HEK293T (cell line): ENCODE measurements around the gene AGK.

Experiments
- CTCF ChIA-PET: fragments of 350-600 bp; formaldehyde crosslinking; extraction: SDS; loops from one replicate; lab custom pipeline; 2021; ENCODE audit warnings: antibody characterized with exemption, inconsistent platforms; lab: Yijun Ruan, JAX
- POLR2A ChIA-PET: fragments of 350-600 bp; formaldehyde crosslinking; extraction: SDS; loops from one replicate; lab custom pipeline; 2020; ENCODE audit warnings: antibody characterized with exemption, inconsistent platforms; lab: Yijun Ruan, JAX
- DNase-seq: peaks from one replicate; pipeline ENCODE4 v3.0.0; 2012; ENCODE audit warnings: mixed read lengths; ENCODE audit errors: extremely low spot score
- ARNT ChIP-seq: fragments of 450-650 bp; IDR thresholded peaks from 2 replicates; pipeline ENCODE4 v1.6.1; 2017; ENCODE audit warnings: mild to moderate bottlenecking
- BHLHE40 ChIP-seq: fragments of 450-650 bp; IDR thresholded peaks from 2 replicates; pipeline ENCODE4 v1.6.1; 2016; ENCODE audit warnings: mild to moderate bottlenecking, moderate library complexity, borderline replicate concordance
- CTBP1 ChIP-seq: fragments of 450-650 bp; IDR thresholded peaks from 2 replicates; pipeline ENCODE4 v1.6.1; 2016; ENCODE audit warnings: borderline replicate concordance
- ELF4 ChIP-seq: fragments of 450-650 bp; IDR thresholded peaks from 2 replicates; pipeline ENCODE4 v1.6.1; 2017; ENCODE audit warnings: antibody characterized with exemption
- FOXA1 ChIP-seq: fragments of 450-650 bp; IDR thresholded peaks from 2 replicates; pipeline ENCODE4 v1.6.1; 2016; ENCODE audit warnings: mild to moderate bottlenecking
- FOXK2 ChIP-seq: fragments of 450-650 bp; IDR thresholded peaks from 2 replicates; pipeline ENCODE4 v1.6.1; 2016; ENCODE audit warnings: mild to moderate bottlenecking
- FOXM1 ChIP-seq: fragments of 450-650 bp; IDR thresholded peaks from 2 replicates; pipeline ENCODE4 v1.6.1; 2017; ENCODE audit warnings: mild to moderate bottlenecking, borderline replicate concordance
- HDGF ChIP-seq: fragments of 450-650 bp; IDR thresholded peaks from 2 replicates; pipeline ENCODE4 v1.6.1; 2017; ENCODE audit warnings: antibody characterized with exemption, borderline replicate concordance
- L3MBTL2 ChIP-seq: fragments of 450-650 bp; conservative IDR thresholded peaks from 2 replicates; pipeline ENCODE4 v1.6.1; 2016; ENCODE audit warnings: mild to moderate bottlenecking
- LEF1 ChIP-seq: fragments of 450-650 bp; IDR thresholded peaks from 2 replicates; pipeline ENCODE4 v1.6.1; 2017; ENCODE audit warnings: mild to moderate bottlenecking, borderline replicate concordance
- NFRKB ChIP-seq: fragments of 450-650 bp; IDR thresholded peaks from 2 replicates; pipeline ENCODE4 v1.6.1; 2016; ENCODE audit warnings: mild to moderate bottlenecking, moderate library complexity
- SP1 ChIP-seq: fragments of 450-650 bp; IDR thresholded peaks from 2 replicates; pipeline ENCODE4 v1.6.1; 2017
- SUZ12 ChIP-seq: fragments of 450-650 bp; IDR thresholded peaks from 2 replicates; pipeline ENCODE4 v1.6.1; 2016; ENCODE audit warnings: mild to moderate bottlenecking
- TARDBP ChIP-seq: fragments of 450-650 bp; IDR thresholded peaks from 2 replicates; pipeline ENCODE4 v1.6.1; 2016
- ZNF384 ChIP-seq: fragments of 450-650 bp; IDR thresholded peaks from 2 replicates; pipeline ENCODE4 v1.6.1; 2016
- TF ChIP-seq, protein P1 (sequence below): fragments of 450-650 bp; IDR thresholded peaks from 2 replicates; pipeline ENCODE4 v1.6.1; 2016

Gene AGK

DNA sequence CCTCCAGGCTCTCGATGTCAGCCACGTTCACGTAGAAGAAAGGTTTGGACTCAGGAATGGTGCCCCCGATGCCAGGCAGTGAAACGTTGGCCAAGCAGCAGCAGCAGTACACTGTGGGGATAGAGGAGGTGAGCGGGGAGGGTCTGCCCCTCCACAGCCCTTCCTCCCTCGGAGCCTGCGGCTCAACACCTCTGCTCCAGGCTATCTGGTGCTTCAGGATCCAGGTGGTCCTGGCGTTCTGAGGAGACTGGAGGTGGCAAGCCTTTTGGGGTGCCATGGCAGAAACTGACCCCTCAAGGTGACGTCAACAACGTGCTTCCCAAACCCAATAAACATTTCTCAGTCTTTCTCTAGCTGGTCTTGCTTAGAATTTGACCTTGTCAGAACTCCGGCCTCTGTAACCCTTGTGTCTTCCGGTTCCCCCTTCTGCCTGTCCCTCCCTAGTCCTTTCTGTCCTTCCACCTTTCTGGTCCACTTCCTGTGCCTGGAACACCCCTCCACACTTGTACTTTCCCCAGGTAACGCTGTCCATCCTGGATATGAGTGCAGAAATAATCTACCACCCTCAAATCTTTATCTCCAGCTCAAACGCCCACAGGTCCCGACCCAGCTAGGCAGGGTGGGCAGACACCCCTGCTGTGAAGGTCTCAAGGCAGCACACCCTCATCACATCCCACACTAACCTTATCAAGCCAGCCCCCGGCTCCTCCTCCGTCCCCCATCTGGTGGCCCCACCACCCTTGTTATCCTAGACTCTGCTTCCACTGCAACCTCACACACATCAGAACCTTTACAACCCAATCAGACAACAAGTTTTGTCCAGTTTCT is 114.2 kb downstream of the AGK start:
- no peak for DNase-seq
- CTCF ChIA-PET: no interaction called here
- POLR2A ChIA-PET: no interaction called here
- TF ChIP-seq NFRKB: no peak

DNA sequence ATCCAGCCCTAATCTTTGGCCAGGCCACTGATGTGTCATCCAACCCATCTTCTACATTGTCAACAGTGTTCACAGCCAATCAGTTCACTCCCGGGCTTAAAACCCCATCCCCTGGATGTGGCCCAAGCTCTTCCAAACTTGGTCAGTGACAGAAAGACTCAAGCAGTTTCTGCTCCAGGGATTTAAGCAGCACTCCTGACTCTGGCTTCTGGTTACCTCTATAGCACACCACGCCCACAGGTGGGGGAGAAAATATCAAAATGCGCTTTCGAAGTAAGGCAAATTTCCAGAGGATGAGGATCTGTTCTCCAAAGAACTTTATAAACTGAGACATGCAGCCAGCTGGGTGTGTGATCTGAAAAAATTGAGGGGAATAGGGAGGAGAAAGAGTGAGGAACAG is 114.9 kb downstream of the AGK start:
- POLR2A ChIA-PET: no interaction called here
- no peak for DNase-seq
- no peak for TF ChIP-seq HDGF
- TF ChIP-seq SP1: no peak
- no peak for TF ChIP-seq FOXA1
- TF ChIP-seq, protein P1, sequence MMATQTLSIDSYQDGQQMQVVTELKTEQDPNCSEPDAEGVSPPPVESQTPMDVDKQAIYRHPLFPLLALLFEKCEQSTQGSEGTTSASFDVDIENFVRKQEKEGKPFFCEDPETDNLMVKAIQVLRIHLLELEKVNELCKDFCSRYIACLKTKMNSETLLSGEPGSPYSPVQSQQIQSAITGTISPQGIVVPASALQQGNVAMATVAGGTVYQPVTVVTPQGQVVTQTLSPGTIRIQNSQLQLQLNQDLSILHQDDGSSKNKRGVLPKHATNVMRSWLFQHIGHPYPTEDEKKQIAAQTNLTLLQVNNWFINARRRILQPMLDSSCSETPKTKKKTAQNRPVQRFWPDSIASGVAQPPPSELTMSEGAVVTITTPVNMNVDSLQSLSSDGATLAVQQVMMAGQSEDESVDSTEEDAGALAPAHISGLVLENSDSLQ: no peak
- TF ChIP-seq SUZ12: no peak
- no peak for TF ChIP-seq FOXK2
- TF ChIP-seq ARNT: no peak
- TF ChIP-seq LEF1: no peak
- TF ChIP-seq FOXM1: no peak
- TF ChIP-seq L3MBTL2: no peak
- TF ChIP-seq BHLHE40: no peak
- TF ChIP-seq NFRKB: no peak
- no peak for TF ChIP-seq ZNF384
- no peak for TF ChIP-seq CTBP1
- TF ChIP-seq ELF4: no peak
- TF ChIP-seq TARDBP: no peak
- CTCF ChIA-PET: interaction anchor here (3.6 kb wide), 1 partner anchor 11 kb away, joined by 12 read pairs; no protein-coding TSS in a partner anchor

DNA sequence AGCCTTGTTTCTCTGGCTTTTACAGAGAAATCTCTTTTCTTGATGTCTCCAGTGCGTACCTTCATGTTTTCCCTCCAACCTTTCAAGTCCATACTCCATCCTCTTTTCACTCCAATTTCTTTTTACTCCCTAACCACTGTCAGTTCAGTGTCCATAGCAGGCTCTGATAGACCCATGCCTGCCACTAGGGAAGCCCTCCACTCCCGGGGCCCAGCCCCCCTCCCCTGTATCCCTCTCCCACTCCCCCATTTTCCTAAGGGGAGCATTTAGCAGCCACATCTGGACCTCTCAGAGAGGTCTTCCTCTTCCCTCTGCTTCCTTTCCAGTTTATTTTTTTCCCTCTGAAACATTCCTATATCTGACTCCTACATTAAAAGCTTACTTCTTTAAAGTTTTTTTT is 117.6 kb downstream of the AGK start:
- CTCF ChIA-PET: interaction anchor here (3.6 kb wide), 1 partner anchor 14 kb away, joined by 12 read pairs; no protein-coding TSS in a partner anchor
- no peak for TF ChIP-seq ARNT
- TF ChIP-seq HDGF: no peak
- TF ChIP-seq FOXA1: no peak
- no peak for TF ChIP-seq NFRKB
- no peak for TF ChIP-seq TARDBP
- TF ChIP-seq LEF1: no peak
- no peak for TF ChIP-seq CTBP1
- TF ChIP-seq, protein P1: no peak
- TF ChIP-seq L3MBTL2: no peak
- no peak for TF ChIP-seq SUZ12
- TF ChIP-seq BHLHE40: no peak
- TF ChIP-seq ELF4: no peak
- TF ChIP-seq SP1: no peak
- TF ChIP-seq FOXK2: no peak
- no peak for TF ChIP-seq FOXM1
- no peak for DNase-seq
- POLR2A ChIA-PET: interaction anchor here (1.2 kb wide), 1 partner anchor 69 kb away, joined by 3 read pairs; the partner anchor contains the start of gene SSBP1

DNA sequence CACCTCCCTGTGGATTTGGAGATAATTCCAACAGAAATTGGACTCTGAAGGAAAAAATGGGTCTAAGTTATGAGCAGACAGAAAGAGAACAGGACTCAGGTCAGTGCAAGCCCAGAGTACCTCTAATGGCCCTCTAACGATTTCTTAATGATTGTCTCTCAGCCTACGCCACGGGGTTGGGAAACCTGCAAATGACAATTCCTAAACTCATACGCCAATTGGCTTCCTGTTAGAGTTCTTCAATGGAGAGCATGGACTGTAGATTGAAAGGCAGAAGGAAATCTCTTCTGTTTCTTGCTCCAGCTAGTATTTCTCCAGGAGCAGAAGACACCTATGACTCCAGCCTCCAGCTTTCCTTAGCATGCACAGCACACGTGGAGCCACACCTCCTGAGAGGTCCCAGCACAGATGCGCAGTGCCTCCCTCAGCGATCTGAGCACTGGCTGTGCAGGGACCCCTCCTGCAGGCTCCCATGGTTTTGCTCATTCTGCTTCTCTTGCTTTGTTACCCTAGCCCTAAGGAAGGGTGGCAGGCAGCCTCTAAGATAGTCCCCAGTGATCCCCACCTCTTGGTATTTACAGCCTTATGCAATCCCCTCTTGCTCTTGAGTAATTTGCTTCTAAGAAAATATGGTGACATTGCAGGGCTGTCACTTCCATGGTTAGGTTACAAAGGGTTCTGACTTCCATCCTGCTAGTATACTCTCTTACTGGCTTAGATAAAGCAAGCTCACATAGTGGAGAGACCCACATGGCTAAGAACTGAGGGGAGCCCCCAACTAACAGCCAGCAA is 120.7 kb downstream of the AGK start:
- no peak for TF ChIP-seq ELF4
- TF ChIP-seq FOXA1: no peak
- no peak for TF ChIP-seq NFRKB
- TF ChIP-seq L3MBTL2: no peak
- no peak for TF ChIP-seq SP1
- TF ChIP-seq, protein P1: no peak
- TF ChIP-seq HDGF: no peak
- no peak for TF ChIP-seq FOXK2
- no peak for TF ChIP-seq CTBP1
- no peak for TF ChIP-seq SUZ12
- ChIA-PET CTCF (interaction anchor here (0.6 kb wide), 1 partner anchor 15 kb away, joined by 8 read pairs; no protein-coding TSS in a partner anchor), POLR2A (no interaction called here)
- DNase-seq: no peak

DNA sequence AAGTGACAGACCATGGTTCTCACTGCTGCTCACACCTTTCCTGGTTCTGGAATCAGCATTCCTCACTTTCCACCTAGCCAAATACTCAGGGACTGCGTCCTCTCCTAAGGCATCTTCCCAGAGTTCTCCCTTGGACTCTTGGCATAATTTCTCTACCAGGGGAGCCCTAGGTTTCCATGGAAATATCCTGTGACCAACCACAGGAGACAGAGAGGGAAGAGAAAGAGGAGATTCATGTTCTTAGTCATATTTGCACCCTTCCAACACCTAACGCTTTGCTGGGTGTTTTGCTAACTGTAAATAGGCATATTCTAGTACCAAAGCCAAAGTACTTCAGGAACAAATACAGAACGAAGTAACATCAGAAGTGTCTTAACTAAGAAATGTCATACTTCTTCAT is 122.1 kb downstream of the AGK start:
- ChIA-PET POLR2A (interaction anchor here (1.0 kb wide), 1 partner anchor 65 kb away, joined by 3 read pairs; the partner anchor contains the start of gene SSBP1), CTCF (interaction anchor here (2.0 kb wide), 1 partner anchor 24 kb away, joined by 12 read pairs; no protein-coding TSS in a partner anchor)
- DNase-seq: no peak
- TF ChIP-seq SUZ12 (no peak), FOXK2 (no peak), SP1 (no peak), L3MBTL2 (no peak), HDGF (no peak), NFRKB (no peak), ARNT (no peak), BHLHE40 (no peak), FOXM1 (no peak), LEF1 (no peak), FOXA1 (no peak), CTBP1 (no peak), ELF4 (no peak), TARDBP (no peak)
